Gastrocnemius medialis (tissue), 4 donors: ENCODE data around the gene HLA-DRB1. TPM values are rescaled to one million over a fixed set of nuclear protein-coding genes. Genes with fewer than 3 reads are reported as not detected.

Experiments used
- ATAC-seq, 2 donors: fragments of 150-250 bp; one replicate each; pipeline ENCODE4 v1.9.1; 2016
- DNase-seq, 2 donors: peaks; one replicate each; pipeline ENCODE4 v3.0.0-alpha.2; 2019
- H3K27ac ChIP-seq, 4 donors: fragments of 200-600 bp; sonication (generic); 1 replicate in 1 of 4; 2 replicates in 3 of 4; pipeline ENCODE4 v1.5.1; 2016 to 2018; ENCODE audit warnings: mild to moderate bottlenecking in 2 of 4, moderate library complexity in 1 of 4
- H3K27me3 ChIP-seq, 3 donors: fragments of 200-600 bp; sonication (generic) in 2 of 3; 1 replicate in 1 of 3; 2 replicates in 2 of 3; pipeline versions ENCODE4 v1.5.1 to v1.6.0; 2016 to 2019; ENCODE audit warnings: mild to moderate bottlenecking in 1 of 3, moderate library complexity in 1 of 3
- H3K36me3 ChIP-seq, 2 donors: fragments of 200-600 bp; sonication (generic) in 1 of 2; one replicate each; pipeline ENCODE4 v1.5.1; 2017 to 2018
- H3K4me1 ChIP-seq, 2 donors: fragments of 200-600 bp; sonication (generic) in 1 of 2; one replicate each; pipeline ENCODE4 v1.5.1; 2016 to 2017; ENCODE audit warnings: mild to moderate bottlenecking in 2 of 2
- H3K4me3 ChIP-seq, 4 donors: fragments of 200-600 bp; sonication (generic) in 3 of 4; 1 replicate in 1 of 4; 2 replicates in 3 of 4; pipeline ENCODE4 v1.5.1; 2016 to 2019; ENCODE audit warnings: mild to moderate bottlenecking in 2 of 4
- H3K9me3 ChIP-seq, 3 donors: fragments of 200-600 bp; sonication (generic) in 2 of 3; 1 replicate in 1 of 3; 2 replicates in 2 of 3; pipeline ENCODE4 v1.5.1; 2016 to 2019
- POLR2A ChIP-seq, 2 donors: fragments of 450-650 bp; IDR thresholded peaks; one replicate each; pipeline ENCODE4 v1.6.1; 2017; ENCODE audit warnings: antibody characterized with exemption in 2 of 2, mild to moderate bottlenecking in 2 of 2, moderate library complexity in 2 of 2
- in situ Hi-C, 4 donors: fragments of 200-750 bp; cut with MboI; loops; one replicate each; pipeline versions ENCODE4 v1.15.0 to v1.8.0; 2017; ENCODE audit warnings: low sequenced_read_pairs in 4 of 4
- intact Hi-C: fragments of 100-400 bp; cut with DNase I; formaldehyde crosslinking; loops from one replicate; pipeline ENCODE4 v1.15.1; 2023; ENCODE audit warnings: low total_unique reads
- total RNA-seq, 4 donors: library from RNA; depleted of rRNA; stranded (reverse); fragments of >200 nt; gene quantifications; one replicate each; pipeline versions ENCODE4 v1.1.0 to v1.2.3, GENCODE V29; 2016
- TF ChIP-seq, protein P1 (sequence below), 5 experiments: fragments of 450-650 bp in 3 of 5; fragments of 200-600 bp in 2 of 5; sonication (generic) in 2 of 5; IDR thresholded peaks in 4 of 5; conservative IDR thresholded peaks in 1 of 5; 1 replicate in 4 of 5; 2 replicates in 1 of 5; pipeline ENCODE4 v1.5.1; 2016 to 2019; ENCODE audit warnings: antibody characterized with exemption in 5 of 5, mild to moderate bottlenecking in 3 of 5, moderate library complexity in 3 of 5

The HLA-DRB1 gene
- total RNA-seq, 4 donors from 2014 or later: 7.5 to 25.2 (median 16.5) TPM

- TF ChIP-seq, protein P1, sequence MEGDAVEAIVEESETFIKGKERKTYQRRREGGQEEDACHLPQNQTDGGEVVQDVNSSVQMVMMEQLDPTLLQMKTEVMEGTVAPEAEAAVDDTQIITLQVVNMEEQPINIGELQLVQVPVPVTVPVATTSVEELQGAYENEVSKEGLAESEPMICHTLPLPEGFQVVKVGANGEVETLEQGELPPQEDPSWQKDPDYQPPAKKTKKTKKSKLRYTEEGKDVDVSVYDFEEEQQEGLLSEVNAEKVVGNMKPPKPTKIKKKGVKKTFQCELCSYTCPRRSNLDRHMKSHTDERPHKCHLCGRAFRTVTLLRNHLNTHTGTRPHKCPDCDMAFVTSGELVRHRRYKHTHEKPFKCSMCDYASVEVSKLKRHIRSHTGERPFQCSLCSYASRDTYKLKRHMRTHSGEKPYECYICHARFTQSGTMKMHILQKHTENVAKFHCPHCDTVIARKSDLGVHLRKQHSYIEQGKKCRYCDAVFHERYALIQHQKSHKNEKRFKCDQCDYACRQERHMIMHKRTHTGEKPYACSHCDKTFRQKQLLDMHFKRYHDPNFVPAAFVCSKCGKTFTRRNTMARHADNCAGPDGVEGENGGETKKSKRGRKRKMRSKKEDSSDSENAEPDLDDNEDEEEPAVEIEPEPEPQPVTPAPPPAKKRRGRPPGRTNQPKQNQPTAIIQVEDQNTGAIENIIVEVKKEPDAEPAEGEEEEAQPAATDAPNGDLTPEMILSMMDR (IDR thresholded peaks at IDR 0.05 in 4 of 5, conservative IDR thresholded peaks at IDR 0.05 in 1 of 5): no peak
- peak in 1 of 2 donors; percentile 45 for TF ChIP-seq POLR2A (IDR thresholded peaks at IDR 0.05)
- H3K4me3 ChIP-seq: no peak overlapping the region
- ATAC-seq: peak; percentile 95 to 98
- no peaks in the 10 kb centered on the region for H3K27me3 ChIP-seq
- H3K36me3 ChIP-seq: no peaks in the 10 kb centered on the region
- intact Hi-C loops: no loop called here
- H3K4me1 ChIP-seq: no peaks in the 10 kb centered on the region
- peak overlapping the region in 3 of 4 donors; percentile 69 to 70 (median 69) for H3K27ac ChIP-seq
- H3K9me3 ChIP-seq: no peaks in the 10 kb centered on the region
- no peak for DNase-seq
- in situ Hi-C loops: no loop called here
Observed at GRCh38 chr6:32609731-32610640, 20.3 kb upstream of the HLA-DRB1 start.

GRCh38 chr6:32609391-32609730 is 19.7 kb upstream of the HLA-DRB1 start:
- peak overlapping the region in 3 of 4 donors; percentile 65 to 69 (median 69) for H3K27ac ChIP-seq

GRCh38 chr6:32608362-32608761 is 18.7 kb upstream of the HLA-DRB1 start:
- no peak for DNase-seq
- peak overlapping the region in 1 of 4 donors; percentile 14 for H3K27ac ChIP-seq
- H3K36me3 ChIP-seq: no peaks in the 10 kb centered on the region
- no peaks in the 10 kb centered on the region for H3K27me3 ChIP-seq
- intact Hi-C loops: no loop called here
- in situ Hi-C loops: no loop called here
- no peak for TF ChIP-seq POLR2A (IDR thresholded peaks at IDR 0.05)
- TF ChIP-seq, protein P1 (IDR thresholded peaks at IDR 0.05 in 4 of 5, conservative IDR thresholded peaks at IDR 0.05 in 1 of 5): no peak
- no peak for ATAC-seq
- H3K4me3 ChIP-seq: no peak overlapping the region
- no peaks in the 10 kb centered on the region for H3K9me3 ChIP-seq
- no peaks in the 10 kb centered on the region for H3K4me1 ChIP-seq

More at GRCh38 chr6:32609391-32609730, 19.7 kb upstream of the HLA-DRB1 start:
- Histone ChIP-seq H3K27me3 (no peaks in the 10 kb centered on the region), H3K4me1 (no peaks in the 10 kb centered on the region), H3K9me3 (no peaks in the 10 kb centered on the region), H3K4me3 (no peak overlapping the region), H3K36me3 (no peaks in the 10 kb centered on the region)
- intact Hi-C loops: no loop called here
- TF ChIP-seq, protein P1 (IDR thresholded peaks at IDR 0.05 in 4 of 5, conservative IDR thresholded peaks at IDR 0.05 in 1 of 5): no peak
- TF ChIP-seq POLR2A (IDR thresholded peaks at IDR 0.05): no peak
- in situ Hi-C loops: no loop called here
- DNase-seq (no peak), ATAC-seq (no peak)

- intact Hi-C loops: no loop called here
- Histone ChIP-seq H3K9me3 (no peaks in the 10 kb centered on the region), H3K27me3 (no peaks in the 10 kb centered on the region), H3K4me3 (no peak overlapping the region), H3K27ac (peak overlapping the region in 1 of 4 donors; percentile 14), H3K4me1 (no peaks in the 10 kb centered on the region), H3K36me3 (no peaks in the 10 kb centered on the region)
- ATAC-seq: no peak
- no peak for DNase-seq
- in situ Hi-C loops: no loop called here
- TF ChIP-seq POLR2A (IDR thresholded peaks at IDR 0.05): no peak
Observed at GRCh38 chr6:32607988-32608298, 18.3 kb upstream of the HLA-DRB1 start.

- H3K9me3 ChIP-seq: no peaks in the 10 kb centered on the region
- H3K27me3 ChIP-seq: no peaks in the 10 kb centered on the region
- no peaks in the 10 kb centered on the region for H3K36me3 ChIP-seq
- H3K4me1 ChIP-seq: no peaks in the 10 kb centered on the region
- H3K4me3 ChIP-seq: no peak overlapping the region
- in situ Hi-C loops: no loop called here
- no peak overlapping the region for H3K27ac ChIP-seq
- intact Hi-C loops: no loop called here
- ATAC-seq (no peak), DNase-seq (no peak)
- TF ChIP-seq POLR2A (IDR thresholded peaks at IDR 0.05): no peak
- TF ChIP-seq, protein P1 (IDR thresholded peaks at IDR 0.05 in 4 of 5, conservative IDR thresholded peaks at IDR 0.05 in 1 of 5): no peak
Observed at GRCh38 chr6:32607263-32607987, 17.8 kb upstream of the HLA-DRB1 start.
